ENCODE results near the gene SFRP5.

The SFRP5 gene

GRCh38 chr10:97768322-97769315 is 3.2 kb downstream of the SFRP5 start:
- in situ Hi-C loops (cut with HindIII; ENCODE audit: low pct_ligation_motif_present, low pct_unique_long_range_greater_than_20kb, low sequenced_read_pairs), result loop anchor here (25.0 kb wide), 1 partner anchor 94 kb away; no protein-coding TSS in a partner anchor
- DNase-seq, result no peak

- DNase-seq, result no peak
- in situ Hi-C loops (cut with HindIII; ENCODE audit: low pct_ligation_motif_present, low pct_unique_long_range_greater_than_20kb, low sequenced_read_pairs), result loop anchor here (25.0 kb wide), 1 partner anchor 95 kb away; no protein-coding TSS in a partner anchor
Observed at GRCh38 chr10:97766996-97767924, 4.5 kb downstream of the SFRP5 start.

- in situ Hi-C loops (cut with HindIII; ENCODE audit: low pct_ligation_motif_present, low pct_unique_long_range_greater_than_20kb, low sequenced_read_pairs), result loop anchor here (25.0 kb wide), 1 partner anchor 96 kb away; no protein-coding TSS in a partner anchor
- DNase-seq, result no peak
Observed at GRCh38 chr10:97766106-97766810, 5.5 kb downstream of the SFRP5 start.

- in situ Hi-C loops (cut with HindIII; ENCODE audit: low pct_ligation_motif_present, low pct_unique_long_range_greater_than_20kb, low sequenced_read_pairs), result loop anchor here (25.0 kb wide), 1 partner anchor 97 kb away; no protein-coding TSS in a partner anchor
- DNase-seq, result no peak
Observed at GRCh38 chr10:97765201-97765600, 6.6 kb downstream of the SFRP5 start.

GRCh38 chr10:97764519-97764931 is 7.3 kb downstream of the SFRP5 start:
- no peak for DNase-seq
- in situ Hi-C loops (cut with HindIII; ENCODE audit: low pct_ligation_motif_present, low pct_unique_long_range_greater_than_20kb, low sequenced_read_pairs), result loop anchor here (25.0 kb wide), 1 partner anchor 98 kb away; no protein-coding TSS in a partner anchor

GRCh38 chr10:97763947-97764346 is 7.9 kb downstream of the SFRP5 start:
- in situ Hi-C loops (cut with HindIII; ENCODE audit: low pct_ligation_motif_present, low pct_unique_long_range_greater_than_20kb, low sequenced_read_pairs), result loop anchor here (25.0 kb wide), 1 partner anchor 98 kb away; no protein-coding TSS in a partner anchor
- DNase-seq, result no peak

- in situ Hi-C loops (cut with HindIII; ENCODE audit: low pct_ligation_motif_present, low pct_unique_long_range_greater_than_20kb, low sequenced_read_pairs), result loop anchor here (25.0 kb wide), 1 partner anchor 99 kb away; no protein-coding TSS in a partner anchor
Observed at GRCh38 chr10:97763411-97763810, 8.4 kb downstream of the SFRP5 start.

GRCh38 chr10:97762816-97763215 is 9.0 kb downstream of the SFRP5 start:
- DNase-seq, result no peak
- in situ Hi-C loops (cut with HindIII; ENCODE audit: low pct_ligation_motif_present, low pct_unique_long_range_greater_than_20kb, low sequenced_read_pairs), result loop anchor here (25.0 kb wide), 1 partner anchor 99 kb away; no protein-coding TSS in a partner anchor

More at GRCh38 chr10:97763411-97763810, 8.4 kb downstream of the SFRP5 start:
- DNase-seq, result no peak

GRCh38 chr10:97762056-97762455 is 9.7 kb downstream of the SFRP5 start:
- DNase-seq, result no peak
- in situ Hi-C loops (cut with HindIII; ENCODE audit: low pct_ligation_motif_present, low pct_unique_long_range_greater_than_20kb, low sequenced_read_pairs), result loop anchor here (25.0 kb wide), 1 partner anchor 100 kb away; no protein-coding TSS in a partner anchor

GRCh38 chr10:97761331-97761865 is 10.4 kb downstream of the SFRP5 start:
- in situ Hi-C loops (cut with HindIII; ENCODE audit: low pct_ligation_motif_present, low pct_unique_long_range_greater_than_20kb, low sequenced_read_pairs), result loop anchor here (25.0 kb wide), 1 partner anchor 101 kb away; no protein-coding TSS in a partner anchor

GRCh38 chr10:97760461-97761257 is 11.1 kb downstream of the SFRP5 start:
- no peak for DNase-seq
- in situ Hi-C loops (cut with HindIII; ENCODE audit: low pct_ligation_motif_present, low pct_unique_long_range_greater_than_20kb, low sequenced_read_pairs), result loop anchor here (25.0 kb wide), 1 partner anchor 102 kb away; no protein-coding TSS in a partner anchor

More at GRCh38 chr10:97761331-97761865, 10.4 kb downstream of the SFRP5 start:
- no peak for DNase-seq

- DNase-seq, result no peak
- in situ Hi-C loops (cut with HindIII; ENCODE audit: low pct_ligation_motif_present, low pct_unique_long_range_greater_than_20kb, low sequenced_read_pairs), result loop anchor here (25.0 kb wide), 1 partner anchor 102 kb away; no protein-coding TSS in a partner anchor
Observed at GRCh38 chr10:97759946-97760345, 11.9 kb downstream of the SFRP5 start.

GRCh38 chr10:97759158-97759887 is 12.5 kb downstream of the SFRP5 start:
- in situ Hi-C loops (cut with HindIII; ENCODE audit: low pct_ligation_motif_present, low pct_unique_long_range_greater_than_20kb, low sequenced_read_pairs), result loop anchor here (25.0 kb wide), 1 partner anchor 103 kb away; no protein-coding TSS in a partner anchor

GRCh38 chr10:97757471-97757870 is 14.3 kb downstream of the SFRP5 start:
- in situ Hi-C loops (cut with HindIII; ENCODE audit: low pct_ligation_motif_present, low pct_unique_long_range_greater_than_20kb, low sequenced_read_pairs), result loop anchor here (25.0 kb wide), 1 partner anchor 105 kb away; no protein-coding TSS in a partner anchor
- no peak for DNase-seq

More at GRCh38 chr10:97759158-97759887, 12.5 kb downstream of the SFRP5 start:
- peak; percentile 71 for DNase-seq

GRCh38 chr10:97755718-97756117 is 16.1 kb downstream of the SFRP5 start:
- in situ Hi-C loops (cut with HindIII; ENCODE audit: low pct_ligation_motif_present, low pct_unique_long_range_greater_than_20kb, low sequenced_read_pairs), result loop anchor here (25.0 kb wide), 1 partner anchor 107 kb away; no protein-coding TSS in a partner anchor
- no peak for DNase-seq

- in situ Hi-C loops (cut with HindIII; ENCODE audit: low pct_ligation_motif_present, low pct_unique_long_range_greater_than_20kb, low sequenced_read_pairs), result loop anchor here (25.0 kb wide), 1 partner anchor 108 kb away; no protein-coding TSS in a partner anchor
Observed at GRCh38 chr10:97754726-97755125, 17.1 kb downstream of the SFRP5 start.

More at GRCh38 chr10:97754726-97755125, 17.1 kb downstream of the SFRP5 start:
- no peak for DNase-seq

Data from ACHN (cell line).